IMR-90 (cell line): ENCODE results near the gene NTM. TPM values are rescaled to one million over a fixed set of nuclear protein-coding genes. Genes with fewer than 3 reads are reported as not detected.

ENCODE experiments used
- ATAC-seq: fragments of 200-7000 bp; cut with Tn5 transposase; 2 replicates; pipeline ENCODE4 v1.9.1; 2020; ENCODE audit warnings: low read depth, mild to moderate bottlenecking, moderate library complexity
- BruUV-seq: library from RNA; stranded (reverse); fragments of 400-500 nt; replicated peaks from 2 replicates; lab custom pipeline; 2021; lab: Mats Ljungman, UMichigan
- CTCF ChIA-PET: fragments of 300-600 bp; formaldehyde crosslinking; extraction: SDS; loops from one replicate; lab custom pipeline; 2021; ENCODE audit warnings: antibody characterized with exemption; lab: Yijun Ruan, JAX
- POLR2A ChIA-PET: fragments of 300-600 bp; sonication (Branson Sonifier 250); formaldehyde crosslinking; loops from one replicate; lab custom pipeline; 2022; ENCODE audit warnings: antibody characterized with exemption; ENCODE audit not compliant: unreplicated experiment; lab: Charles Lee
- DNase-seq: peaks from one replicate; pipeline ENCODE4 v3.0.0; 2013
- H2AFZ ChIP-seq: replicated peaks from 2 replicates; pipeline ENCODE3; 2013; ENCODE audit warnings: low read length, mild to moderate bottlenecking; ENCODE audit not compliant: poor library complexity
- H2AK5ac ChIP-seq: 2 replicates; pipeline ENCODE4 v1.6.1; 2013; ENCODE audit warnings: low read depth, low read length, inconsistent platforms
- H2AK9ac ChIP-seq: replicated peaks from 2 replicates; pipeline ENCODE3; 2013; ENCODE audit warnings: mild to moderate bottlenecking, low read depth, low read length, moderate library complexity; ENCODE audit not compliant: poor library complexity
- H2BK120ac ChIP-seq: 2 replicates; pipeline ENCODE4 v1.6.1; 2013; ENCODE audit warnings: low read depth, low read length, inconsistent platforms
- H2BK15ac ChIP-seq: 3 replicates; pipeline ENCODE4 v1.6.1; 2013; ENCODE audit warnings: low read depth, low read length, inconsistent platforms
- H2BK20ac ChIP-seq: 2 replicates; pipeline ENCODE4 v1.6.1; 2013; ENCODE audit warnings: low read depth, mild to moderate bottlenecking, inconsistent platforms, low read length, moderate library complexity
- H2BK5ac ChIP-seq: 2 replicates; pipeline ENCODE4 v1.6.1; 2013; ENCODE audit warnings: mild to moderate bottlenecking, low read depth, low read length, inconsistent platforms; ENCODE audit not compliant: poor library complexity, severe bottlenecking
- H3K14ac ChIP-seq: replicated peaks from 2 replicates; pipeline ENCODE4 v1.6.1; 2013; ENCODE audit warnings: low read depth, low read length, inconsistent platforms
- H3K18ac ChIP-seq: 2 replicates; pipeline ENCODE4 v1.6.1; 2013; ENCODE audit warnings: low read depth, low read length, control low read depth
- H3K23ac ChIP-seq: 2 replicates; pipeline ENCODE4 v1.6.1; 2013; ENCODE audit warnings: low read depth, low read length, inconsistent platforms
- H3K27ac ChIP-seq: 2 replicates; pipeline ENCODE4 v1.5.1; 2013; ENCODE audit warnings: mild to moderate bottlenecking, control low read depth, low read length; ENCODE audit not compliant: insufficient read depth
- H3K27me3 ChIP-seq: 2 replicates; pipeline ENCODE4 v1.6.1; 2013; ENCODE audit warnings: low read length; ENCODE audit not compliant: control insufficient read depth, insufficient read depth
- H3K36me3 ChIP-seq: 2 replicates; pipeline ENCODE4 v1.6.1; 2013; ENCODE audit warnings: low read length, mixed read lengths; ENCODE audit not compliant: control insufficient read depth, insufficient read depth
- H3K4ac ChIP-seq: 2 replicates; pipeline ENCODE4 v1.6.1; 2013; ENCODE audit warnings: low read depth, low read length, inconsistent platforms
- H3K4me1 ChIP-seq: 2 replicates; pipeline ENCODE4 v1.6.1; 2013; ENCODE audit warnings: low read length, mixed read lengths; ENCODE audit not compliant: control insufficient read depth, insufficient read depth
- H3K4me2 ChIP-seq: 2 replicates; pipeline ENCODE4 v1.6.1; 2013; ENCODE audit warnings: low read depth, mild to moderate bottlenecking, control low read depth, low read length, moderate library complexity
- H3K4me3 ChIP-seq: 2 replicates; pipeline ENCODE4 v1.5.1; 2013; ENCODE audit warnings: low read depth, mild to moderate bottlenecking, control low read depth, low read length, moderate library complexity; ENCODE audit not compliant: insufficient read depth
- H3K56ac ChIP-seq: 2 replicates; pipeline ENCODE4 v1.6.1; 2013; ENCODE audit warnings: low read length, inconsistent platforms; ENCODE audit not compliant: insufficient read depth; ENCODE audit errors: extremely low read depth
- H3K79me1 ChIP-seq, 2 experiments: 2 replicates each; pipeline ENCODE4 v1.6.1; 2013; ENCODE audit warnings: low read length in 2 of 2, inconsistent platforms in 1 of 2, low read depth in 1 of 2
- H3K9ac ChIP-seq: 2 replicates; pipeline ENCODE4 v1.6.1; 2013; ENCODE audit warnings: low read depth, low read length, control low read depth
- H3K9me1 ChIP-seq: 2 replicates; pipeline ENCODE4 v1.6.1; 2013; ENCODE audit warnings: low read length, inconsistent platforms; ENCODE audit not compliant: insufficient read depth
- H3K9me3 ChIP-seq: 2 replicates; pipeline ENCODE4 v1.6.1; 2013; ENCODE audit warnings: low read length; ENCODE audit not compliant: control insufficient read depth, insufficient read depth
- H4K20me1 ChIP-seq: 2 replicates; pipeline ENCODE4 v1.6.1; 2013; ENCODE audit warnings: low read length, inconsistent platforms; ENCODE audit not compliant: insufficient read depth
- H4K5ac ChIP-seq: 2 replicates; pipeline ENCODE4 v1.6.1; 2013; ENCODE audit warnings: mild to moderate bottlenecking, low read depth, low read length, control low read depth
- H4K8ac ChIP-seq, 2 experiments: 2 replicates each; pipeline ENCODE4 v1.6.1; 2013; ENCODE audit warnings: low read depth in 2 of 2, low read length in 2 of 2, control low read depth in 1 of 2, inconsistent platforms in 1 of 2
- H4K91ac ChIP-seq: 2 replicates; pipeline ENCODE4 v1.6.1; 2013; ENCODE audit warnings: low read depth, low read length, inconsistent platforms; ENCODE audit not compliant: insufficient read depth
- CEBPB ChIP-seq: IDR thresholded peaks from 2 replicates; pipeline ENCODE4 v1.6.1; 2012; ENCODE audit warnings: low read depth, low read length, improper control_type of control experiment
- FOS ChIP-seq: fragments of 150-350 bp; IDR thresholded peaks from 2 replicates; pipeline ENCODE4 v1.6.1; 2016; ENCODE audit warnings: low read depth, low read length
- MAZ ChIP-seq: IDR thresholded peaks from 2 replicates; pipeline ENCODE4 v1.6.1; 2012; ENCODE audit warnings: low read depth, mild to moderate bottlenecking, low read length, improper control_type of control experiment, moderate library complexity, borderline replicate concordance
- MXI1 ChIP-seq: IDR thresholded peaks from 2 replicates; pipeline ENCODE4 v1.6.1; 2012; ENCODE audit warnings: low read depth, mild to moderate bottlenecking, low read length, moderate library complexity, borderline replicate concordance
- NFE2L2 ChIP-seq: fragments of 150-350 bp; IDR thresholded peaks from 2 replicates; pipeline ENCODE4 v1.6.1; 2016; ENCODE audit warnings: low read depth, mild to moderate bottlenecking, low read length
- RCOR1 ChIP-seq: IDR thresholded peaks from 2 replicates; pipeline ENCODE4 v1.6.1; 2012; ENCODE audit warnings: mild to moderate bottlenecking, low read length, improper control_type of control experiment; ENCODE audit not compliant: insufficient replicate concordance
- RFX5 ChIP-seq: IDR thresholded peaks from 2 replicates; pipeline ENCODE4 v1.8.0; 2012; ENCODE audit warnings: low read depth, mild to moderate bottlenecking, low read length, moderate library complexity
- SMC3 ChIP-seq: fragments of 150-350 bp; IDR thresholded peaks from 2 replicates; pipeline ENCODE4 v1.6.1; 2016; ENCODE audit warnings: low read depth, mild to moderate bottlenecking, antibody characterized with exemption, low read length, moderate library complexity
- WGBS, 2 experiments: methylation state at CpG; one replicate each; pipeline versions ENCODE4 v1.1.5 to v1.1.7; 2013; ENCODE audit warnings: missing lambda C conversion rate in 2 of 2; ENCODE audit not compliant: insufficient read length in 1 of 2; ENCODE audit errors: extremely low coverage in 2 of 2; 5-methylcytosine and 5-hydroxymethylcytosine counted together
- dilution Hi-C: fragments of 300-500 bp; cut with HindIII; formaldehyde crosslinking; loops from one replicate; pipeline ENCODE4 v1.14.3; 2018; ENCODE audit warnings: low sequenced_read_pairs; ENCODE audit not compliant: unreplicated experiment
- in situ Hi-C: fragments of 300-500 bp; cut with MboI; formaldehyde crosslinking; loops from 3 replicates; pipeline ENCODE4 v1.14.3; 2019; ENCODE audit warnings: low sequenced_read_pairs, inconsistent platforms, mixed read lengths
- intact Hi-C: fragments of 100-400 bp; cut with micrococcal nuclease; formaldehyde crosslinking; loops from 2 replicates; pipeline ENCODE4 v1.10.0; 2022
- polyA plus RNA-seq, 3 experiments: library from polyadenylated mRNA; depleted of rRNA; stranded (reverse); fragments of >200 nt; gene quantifications; 2 replicates each; pipeline ENCODE4 v1.2.3, GENCODE V29; 2012; ENCODE audit warnings: low replicate concordance in 1 of 3
- total RNA-seq: library from RNA; depleted of rRNA; stranded (reverse); fragments of >200 nt; gene quantifications from 2 replicates; pipeline ENCODE4 v1.2.3, GENCODE V29; 2012
- TF ChIP-seq, protein P1 (sequence below): fragments of 150-350 bp; IDR thresholded peaks from 2 replicates; pipeline ENCODE4 v1.6.1; 2017; ENCODE audit warnings: mild to moderate bottlenecking, antibody characterized with exemption, low read length, low read depth
- TF ChIP-seq, protein P2 (sequence below): fragments of 150-350 bp; IDR thresholded peaks from 2 replicates; pipeline ENCODE4 v1.6.1; 2016; ENCODE audit warnings: low read depth, mild to moderate bottlenecking, low read length, moderate library complexity, borderline replicate concordance

The NTM gene
- total and polyA plus RNA-seq, 2 of the 4 experiments (the other 2 are of a cell fraction), result 19.5 to 25.5 TPM

DNA sequence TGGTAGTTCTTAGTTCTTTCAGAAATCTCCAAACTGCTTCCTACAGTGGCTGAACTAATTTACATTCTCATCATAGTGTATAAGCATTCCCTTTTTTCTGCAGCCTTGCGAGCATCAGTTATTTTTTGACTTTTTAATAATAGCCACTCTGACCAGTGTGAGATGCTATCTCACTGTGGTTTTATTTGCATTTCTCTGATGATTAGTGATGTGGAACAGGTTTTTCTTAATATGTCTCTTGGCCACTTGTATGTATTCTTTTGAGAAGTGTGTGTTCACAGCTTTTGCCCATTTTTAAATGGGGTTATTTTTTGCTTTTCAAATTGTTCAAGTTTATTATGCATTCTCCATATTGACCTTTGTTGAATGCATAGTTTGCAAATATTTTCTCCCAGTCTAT is 459.3 kb downstream of the NTM start:
- Histone ChIP-seq H3K9me1 (no peaks in the 10 kb centered on the region), H2BK20ac (no peak overlapping the region), H4K20me1 (no peaks in the 10 kb centered on the region), H2AFZ (no peak overlapping the region), H2BK5ac (no peak overlapping the region), H3K56ac (no peak overlapping the region), H4K91ac (no peak overlapping the region), H3K23ac (no peak overlapping the region), H2BK15ac (no peak overlapping the region), H2AK5ac (no peak overlapping the region), H3K27ac (no peak overlapping the region), H3K4me3 (no peak overlapping the region), H4K8ac (no peak overlapping the region), H3K36me3 (no peaks in the 10 kb centered on the region), H3K9me3 (no peaks in the 10 kb centered on the region), H2AK9ac (no peak overlapping the region), H3K4me1 (no peaks in the 10 kb centered on the region), H3K4ac (no peak overlapping the region), H3K14ac (no peak overlapping the region), H3K27me3 (peaks cover 9% of the 10 kb centered on the region), H2BK120ac (no peak overlapping the region), H3K79me1 (no peaks in the 10 kb centered on the region), H3K9ac (no peak overlapping the region), H3K4me2 (no peak overlapping the region), H4K5ac (no peak overlapping the region), H3K18ac (no peak overlapping the region)
- no CpG with 5 or more reads among the region's 1 CpG for WGBS, 2 experiments
- in situ Hi-C loops, result no loop called here
- POLR2A ChIA-PET, result no interaction called here
- dilution Hi-C loops, result no loop called here
- CTCF ChIA-PET, result no interaction called here
- ATAC-seq, result no peak
- no TSS peak for BruUV-seq
- TF ChIP-seq, protein P1, sequence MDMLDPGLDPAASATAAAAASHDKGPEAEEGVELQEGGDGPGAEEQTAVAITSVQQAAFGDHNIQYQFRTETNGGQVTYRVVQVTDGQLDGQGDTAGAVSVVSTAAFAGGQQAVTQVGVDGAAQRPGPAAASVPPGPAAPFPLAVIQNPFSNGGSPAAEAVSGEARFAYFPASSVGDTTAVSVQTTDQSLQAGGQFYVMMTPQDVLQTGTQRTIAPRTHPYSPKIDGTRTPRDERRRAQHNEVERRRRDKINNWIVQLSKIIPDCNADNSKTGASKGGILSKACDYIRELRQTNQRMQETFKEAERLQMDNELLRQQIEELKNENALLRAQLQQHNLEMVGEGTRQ, result no peak
- no peak for TF ChIP-seq FOS
- no peak for TF ChIP-seq MAZ
- no peak for TF ChIP-seq SMC3
- TF ChIP-seq MXI1, result no peak
- no peak for TF ChIP-seq RCOR1
- TF ChIP-seq, protein P2, sequence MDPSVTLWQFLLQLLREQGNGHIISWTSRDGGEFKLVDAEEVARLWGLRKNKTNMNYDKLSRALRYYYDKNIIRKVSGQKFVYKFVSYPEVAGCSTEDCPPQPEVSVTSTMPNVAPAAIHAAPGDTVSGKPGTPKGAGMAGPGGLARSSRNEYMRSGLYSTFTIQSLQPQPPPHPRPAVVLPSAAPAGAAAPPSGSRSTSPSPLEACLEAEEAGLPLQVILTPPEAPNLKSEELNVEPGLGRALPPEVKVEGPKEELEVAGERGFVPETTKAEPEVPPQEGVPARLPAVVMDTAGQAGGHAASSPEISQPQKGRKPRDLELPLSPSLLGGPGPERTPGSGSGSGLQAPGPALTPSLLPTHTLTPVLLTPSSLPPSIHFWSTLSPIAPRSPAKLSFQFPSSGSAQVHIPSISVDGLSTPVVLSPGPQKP, result no peak
- TF ChIP-seq NFE2L2, result no peak
- no peak for TF ChIP-seq RFX5
- no peak for TF ChIP-seq CEBPB
- DNase-seq, result no peak
- intact Hi-C loops, result no loop called here
